ENCODE data around the gene GLRA1.

The GLRA1 gene

DNA sequence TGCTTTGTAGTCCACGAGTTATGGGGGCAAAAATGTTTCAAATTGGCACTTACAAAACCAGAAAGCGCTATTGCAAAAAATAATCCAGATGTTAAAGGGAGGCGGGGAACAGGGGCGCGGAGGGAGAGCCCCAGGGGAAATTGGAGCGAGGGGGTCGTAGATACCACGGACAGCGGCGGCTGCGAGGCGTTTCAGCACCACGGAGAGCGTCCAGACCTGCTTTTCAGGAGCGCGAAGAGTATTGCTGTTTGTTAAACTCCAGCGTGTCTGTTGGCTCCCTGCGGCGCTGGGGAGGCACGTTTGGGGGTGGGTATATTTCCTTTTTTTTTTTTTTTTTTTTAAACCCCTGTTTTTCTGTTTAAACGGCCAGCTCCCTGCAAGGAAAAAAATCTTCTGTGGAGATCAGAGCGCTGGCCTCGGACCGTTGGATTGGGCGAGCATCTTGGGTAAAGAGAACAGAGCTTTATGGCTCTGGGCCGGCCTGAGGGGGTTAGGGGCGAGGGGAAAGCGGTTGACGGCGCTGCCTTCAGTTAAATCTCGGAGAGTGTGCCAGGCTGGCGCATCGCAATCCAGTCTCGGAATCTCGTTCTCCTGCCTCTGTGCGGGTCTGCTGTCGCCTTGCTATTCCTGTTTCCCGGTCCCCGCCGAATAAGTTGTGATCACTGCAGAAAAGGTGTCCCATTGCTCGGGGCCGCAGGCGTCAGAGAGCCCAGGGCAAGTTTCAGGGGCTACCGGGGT is at the start of gene GLRA1:
Gene GLRA1 (minus strand): TSS at position 288 of the 738 bp plus-strand sequence. CDS start 302 bp downstream, outside the sequence.
- H3K4me3 ChIP-seq (ENCODE audit: low read depth, low read length) = no peak within 1 kb of the TSS
- peak; percentile 65 for DNase-seq (ENCODE audit: low read depth)
- TF ChIP-seq, protein P1, sequence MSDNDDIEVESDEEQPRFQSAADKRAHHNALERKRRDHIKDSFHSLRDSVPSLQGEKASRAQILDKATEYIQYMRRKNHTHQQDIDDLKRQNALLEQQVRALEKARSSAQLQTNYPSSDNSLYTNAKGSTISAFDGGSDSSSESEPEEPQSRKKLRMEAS (IDR thresholded peaks at IDR 0.05; ENCODE audit: low read depth, low read length) = peak; percentile 54
- TF ChIP-seq POLR2A (IDR thresholded peaks at IDR 0.05; ENCODE audit: extremely low read depth, insufficient read length) = no peak
- TF ChIP-seq, protein P2, sequence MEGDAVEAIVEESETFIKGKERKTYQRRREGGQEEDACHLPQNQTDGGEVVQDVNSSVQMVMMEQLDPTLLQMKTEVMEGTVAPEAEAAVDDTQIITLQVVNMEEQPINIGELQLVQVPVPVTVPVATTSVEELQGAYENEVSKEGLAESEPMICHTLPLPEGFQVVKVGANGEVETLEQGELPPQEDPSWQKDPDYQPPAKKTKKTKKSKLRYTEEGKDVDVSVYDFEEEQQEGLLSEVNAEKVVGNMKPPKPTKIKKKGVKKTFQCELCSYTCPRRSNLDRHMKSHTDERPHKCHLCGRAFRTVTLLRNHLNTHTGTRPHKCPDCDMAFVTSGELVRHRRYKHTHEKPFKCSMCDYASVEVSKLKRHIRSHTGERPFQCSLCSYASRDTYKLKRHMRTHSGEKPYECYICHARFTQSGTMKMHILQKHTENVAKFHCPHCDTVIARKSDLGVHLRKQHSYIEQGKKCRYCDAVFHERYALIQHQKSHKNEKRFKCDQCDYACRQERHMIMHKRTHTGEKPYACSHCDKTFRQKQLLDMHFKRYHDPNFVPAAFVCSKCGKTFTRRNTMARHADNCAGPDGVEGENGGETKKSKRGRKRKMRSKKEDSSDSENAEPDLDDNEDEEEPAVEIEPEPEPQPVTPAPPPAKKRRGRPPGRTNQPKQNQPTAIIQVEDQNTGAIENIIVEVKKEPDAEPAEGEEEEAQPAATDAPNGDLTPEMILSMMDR (IDR thresholded peaks at IDR 0.05; ENCODE audit: low read depth, low read length) = no peak

DNA sequence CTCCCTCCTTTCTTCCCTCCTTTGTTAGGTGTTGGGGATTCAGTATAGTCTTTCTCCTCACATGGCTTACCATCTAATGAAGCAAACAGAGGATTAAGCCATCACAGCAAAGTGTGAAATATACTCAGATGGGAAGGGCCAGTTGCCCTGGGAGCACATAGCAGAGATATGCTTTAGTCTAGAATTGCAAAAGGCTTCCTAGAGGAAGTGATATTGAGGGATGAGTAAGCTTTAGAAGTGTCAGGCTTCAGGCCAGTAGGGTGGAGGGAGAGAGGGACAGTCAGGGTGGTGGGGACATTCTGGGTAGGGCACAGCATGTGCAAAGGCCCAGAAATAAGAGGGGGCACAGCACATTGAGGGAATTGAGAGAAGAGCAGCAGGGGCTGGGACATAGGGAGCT is 46.2 kb upstream of the GLRA1 start:
- no peak for DNase-seq (ENCODE audit: low read depth)
- no peak for TF ChIP-seq POLR2A (IDR thresholded peaks at IDR 0.05; ENCODE audit: extremely low read depth, insufficient read length)
- TF ChIP-seq, protein P2 (IDR thresholded peaks at IDR 0.05; ENCODE audit: low read depth, low read length) = no peak
- no peak for TF ChIP-seq MYC (IDR thresholded peaks at IDR 0.05; ENCODE audit: low read depth, low read length)
- TF ChIP-seq, protein P1 (IDR thresholded peaks at IDR 0.05; ENCODE audit: low read depth, low read length) = no peak
- H3K4me3 ChIP-seq (ENCODE audit: low read depth, low read length) = no peak overlapping the region

DNA sequence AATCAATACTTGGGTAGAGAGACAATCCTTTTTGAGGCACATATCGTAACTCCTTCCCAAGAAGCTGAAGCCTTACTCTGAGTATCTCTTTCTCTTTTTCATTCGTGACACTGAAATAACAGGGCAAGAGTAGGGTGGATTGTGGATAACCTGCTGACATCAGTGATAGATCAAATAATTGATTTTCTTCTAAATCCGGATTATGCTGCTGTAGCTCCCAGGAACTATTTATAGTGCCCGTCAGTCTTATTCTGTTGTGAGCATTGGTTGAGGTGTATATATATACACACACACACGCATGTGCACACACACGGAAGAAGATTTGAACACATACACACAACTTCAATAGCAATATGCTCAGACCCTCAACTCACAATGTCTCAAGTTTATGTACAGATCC is 43.2 kb upstream of the GLRA1 start:
- TF ChIP-seq MYC (IDR thresholded peaks at IDR 0.05; ENCODE audit: low read depth, low read length) = no peak
- no peak for TF ChIP-seq POLR2A (IDR thresholded peaks at IDR 0.05; ENCODE audit: extremely low read depth, insufficient read length)
- TF ChIP-seq, protein P1 (IDR thresholded peaks at IDR 0.05; ENCODE audit: low read depth, low read length) = no peak
- TF ChIP-seq, protein P2 (IDR thresholded peaks at IDR 0.05; ENCODE audit: low read depth, low read length) = no peak
- no peak overlapping the region for H3K4me3 ChIP-seq (ENCODE audit: low read depth, low read length)
- no peak for DNase-seq (ENCODE audit: low read depth)

DNA sequence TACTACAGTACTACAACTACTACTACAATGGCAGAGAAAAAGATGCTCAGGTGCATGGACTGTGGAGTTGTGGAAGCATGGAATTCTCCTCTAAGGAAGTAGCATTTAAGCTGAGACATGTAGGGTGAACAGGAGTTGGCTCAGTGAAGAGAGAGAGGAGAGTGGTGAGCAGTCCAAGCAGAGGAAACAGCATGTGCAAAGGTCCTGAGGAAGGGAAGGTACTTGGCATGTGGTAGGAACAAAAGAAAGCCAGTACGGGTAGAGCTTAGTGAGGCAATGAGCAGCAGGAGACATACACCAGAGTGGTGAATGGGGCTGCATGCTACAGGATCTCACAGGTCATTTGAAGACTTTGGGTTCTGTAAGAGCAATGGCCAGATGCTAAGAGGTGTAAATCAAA is 41.4 kb upstream of the GLRA1 start:
- TF ChIP-seq POLR2A (IDR thresholded peaks at IDR 0.05; ENCODE audit: extremely low read depth, insufficient read length) (no peak), MYC (IDR thresholded peaks at IDR 0.05; ENCODE audit: low read depth, low read length) (no peak)
- TF ChIP-seq, protein P1 (IDR thresholded peaks at IDR 0.05; ENCODE audit: low read depth, low read length) = no peak
- TF ChIP-seq, protein P2 (IDR thresholded peaks at IDR 0.05; ENCODE audit: low read depth, low read length) = no peak
- no peak for DNase-seq (ENCODE audit: low read depth)
- no peak overlapping the region for H3K4me3 ChIP-seq (ENCODE audit: low read depth, low read length)

DNA sequence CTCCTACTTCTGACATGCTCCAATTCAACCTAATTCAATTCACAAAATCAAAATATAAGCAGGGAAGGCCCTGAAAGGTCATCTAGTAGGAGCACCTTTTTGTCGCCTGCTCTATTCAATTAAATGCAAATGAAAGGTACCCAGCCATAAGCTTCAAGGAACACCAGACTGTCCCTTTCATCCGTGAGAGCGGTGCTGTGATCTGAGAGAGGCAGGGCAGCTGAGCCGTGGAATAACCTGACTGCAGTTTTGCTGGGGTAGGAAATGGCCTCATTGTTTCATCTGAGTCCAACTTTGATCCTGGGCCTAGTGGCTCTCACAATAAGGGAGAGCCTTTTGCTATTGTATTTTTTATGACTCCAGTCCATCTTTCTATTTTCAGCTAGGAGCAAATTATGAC is 39.8 kb upstream of the GLRA1 start:
- no peak for DNase-seq (ENCODE audit: low read depth)
- no peak overlapping the region for H3K4me3 ChIP-seq (ENCODE audit: low read depth, low read length)
- TF ChIP-seq, protein P2 (IDR thresholded peaks at IDR 0.05; ENCODE audit: low read depth, low read length) = no peak
- TF ChIP-seq MYC (IDR thresholded peaks at IDR 0.05; ENCODE audit: low read depth, low read length) = no peak
- TF ChIP-seq POLR2A (IDR thresholded peaks at IDR 0.05; ENCODE audit: extremely low read depth, insufficient read length) = no peak
- TF ChIP-seq, protein P1 (IDR thresholded peaks at IDR 0.05; ENCODE audit: low read depth, low read length) = no peak
